Stimulated activated CD4-positive, alpha-beta T cell treated with anti-CD3 and anti-CD28 coated beads, Interleukin-2, amount 100 ng/mL, for 4 hours (primary cell): Measurements from ENCODE around the gene SP110.
"Not testable (repeated sequence)": the region's sequence is repeated elsewhere in the genome, so short reads cannot be mapped to it uniquely, and the experiment has no call there.

Experiments
- DNase-seq: peaks from one replicate; pipeline ENCODE4 v3.0.0-alpha.2; 2020; ENCODE audit warnings: low read depth

Gene SP110

DNA sequence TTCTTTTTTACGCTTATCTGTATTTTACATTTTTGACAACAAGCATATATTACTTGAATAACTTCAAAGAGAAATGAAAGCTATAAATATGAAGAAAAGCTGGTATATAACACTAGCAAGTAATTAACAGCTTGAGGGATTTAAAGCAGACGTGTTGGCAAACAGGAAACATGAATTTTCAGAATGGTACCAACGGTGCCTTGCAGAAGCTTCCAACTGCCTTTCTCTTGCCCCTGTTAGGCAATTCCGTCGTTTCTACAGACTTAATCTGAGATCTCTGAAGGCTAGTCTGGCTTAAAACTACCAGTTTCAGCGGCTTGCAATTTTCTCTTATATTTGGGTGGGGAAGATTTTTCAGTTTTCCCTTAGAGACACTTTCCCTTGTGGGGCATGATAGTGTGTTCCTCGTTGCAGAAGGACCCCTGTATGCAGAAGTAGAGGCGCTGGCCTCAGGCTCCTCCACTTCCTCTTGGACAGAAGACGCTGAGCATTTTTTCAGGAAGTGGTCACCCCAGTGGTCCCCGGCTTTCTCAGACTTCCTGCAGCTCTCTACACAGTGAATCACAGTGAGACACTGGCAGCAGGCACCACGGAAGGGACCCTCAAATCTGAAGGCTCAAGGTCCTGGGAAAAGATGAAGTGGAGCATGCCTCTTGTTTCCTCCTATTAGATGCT, 94.9 kb downstream of the SP110 start:
- DNase-seq, result no peak

- no peak for DNase-seq
Observed at GRCh38 chr2:230124235-230124634, 95.5 kb downstream of the SP110 start.

DNA sequence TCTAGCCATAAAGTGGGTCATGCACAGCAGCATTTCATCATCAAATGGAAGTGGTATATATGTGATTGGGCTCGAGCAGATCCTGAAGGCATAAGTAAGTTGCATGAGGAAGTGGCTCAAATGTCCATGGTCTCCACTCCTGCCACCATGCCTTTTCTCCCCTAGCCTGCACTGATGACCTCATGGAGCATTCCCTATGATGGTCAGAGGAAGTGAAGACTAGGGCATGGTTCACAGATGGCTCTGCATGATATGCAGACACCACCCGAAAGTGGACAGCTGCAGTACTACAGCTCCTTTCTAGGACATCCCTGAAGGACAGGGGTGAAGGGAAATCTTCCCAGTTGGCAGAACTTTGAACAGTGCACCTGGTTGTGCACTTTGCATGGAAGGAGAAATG, 99.4 kb downstream of the SP110 start:
- not testable (repeated sequence) for DNase-seq

DNA sequence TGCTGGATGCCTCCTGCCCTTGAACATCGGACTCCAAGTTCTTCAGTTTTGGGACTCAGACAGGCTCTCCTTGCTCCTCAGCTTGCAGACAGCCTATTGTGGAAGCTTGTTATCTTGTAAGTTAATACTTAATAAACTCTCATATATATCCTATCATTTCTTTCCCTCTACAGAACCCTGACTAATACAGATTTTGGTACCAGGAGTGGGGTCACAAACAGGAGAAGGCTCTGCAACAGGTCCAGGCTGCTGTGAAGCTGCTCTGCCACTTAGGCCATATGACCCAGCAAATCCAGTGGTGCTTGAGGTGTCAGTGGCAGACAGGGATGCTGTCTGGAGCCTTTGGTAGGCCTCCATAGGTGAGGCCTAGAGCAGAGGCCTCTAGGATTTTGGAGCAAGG, 100.0 kb downstream of the SP110 start:
- not testable (repeated sequence) for DNase-seq
